ENCODE measurements around the gene KDM4C.
"Not testable (repeated sequence)": the region's sequence is repeated elsewhere in the genome, so short reads cannot be mapped to it uniquely, and the experiment has no call there.

The KDM4C gene

DNA sequence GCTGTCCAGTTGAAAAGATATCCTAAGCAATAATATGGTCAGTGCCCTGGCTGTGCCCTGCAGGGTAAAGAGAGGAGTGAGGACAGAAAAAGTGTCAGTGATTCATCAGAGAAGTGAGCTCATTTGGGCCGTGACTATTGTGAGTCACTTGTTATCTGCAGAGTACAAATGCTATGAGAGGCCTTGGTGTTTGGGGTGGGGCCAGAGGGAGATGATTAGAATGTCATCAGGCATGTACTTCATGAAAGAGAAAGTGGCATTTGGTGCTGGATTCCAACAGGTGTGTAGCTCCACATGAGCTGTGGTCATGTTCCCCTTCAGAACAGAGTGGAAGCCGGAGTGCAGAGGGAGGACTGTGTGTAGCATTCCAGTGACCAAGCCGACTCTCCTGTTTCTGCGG is 174.1 kb downstream of the KDM4C start:
- DNase-seq (ENCODE audit: low spot score): peak; percentile 60

GRCh38 chr9:6936103-6936502 is 178.3 kb downstream of the KDM4C start:
- no peak for DNase-seq (ENCODE audit: low spot score)

DNA sequence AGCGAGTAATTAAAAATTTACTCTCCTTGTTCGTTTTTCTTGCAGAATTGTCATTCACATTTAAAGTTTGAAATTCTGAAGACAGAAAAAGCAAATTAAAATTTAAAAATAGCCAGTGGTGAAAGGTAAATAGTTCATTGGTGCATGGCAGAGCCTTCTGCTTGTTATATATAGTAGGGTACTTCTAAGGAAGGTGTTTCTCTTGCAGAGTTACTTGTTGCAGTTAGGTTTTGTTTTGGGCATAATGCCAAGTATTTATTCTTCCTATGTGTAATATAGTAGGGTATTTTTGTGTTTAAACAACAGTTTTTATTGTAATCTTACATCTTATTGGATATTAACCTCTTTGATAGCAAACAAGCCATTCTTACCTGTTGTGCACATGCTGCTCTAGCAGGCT is 179.4 kb downstream of the KDM4C start:
- DNase-seq (ENCODE audit: low spot score): no peak

DNA sequence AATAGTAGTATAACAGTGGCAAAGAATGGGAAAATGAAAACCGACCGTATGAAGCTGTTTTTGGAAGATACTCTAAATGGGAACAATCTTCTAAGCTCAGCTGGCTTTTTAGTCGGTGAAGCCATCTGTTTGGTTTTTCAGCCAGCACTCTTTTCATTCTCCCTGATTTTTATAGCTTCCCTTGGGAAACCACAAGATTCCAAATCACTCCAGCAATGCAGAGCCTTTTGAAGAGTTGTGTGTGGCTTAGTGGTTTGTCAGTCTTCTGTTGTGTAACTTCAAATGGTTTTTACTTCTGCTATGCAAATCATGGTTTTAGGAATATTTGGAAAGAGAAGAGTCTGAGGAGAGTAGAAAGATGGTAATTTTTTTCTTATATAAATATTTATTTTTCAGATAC is 180.7 kb downstream of the KDM4C start:
- DNase-seq (ENCODE audit: low spot score): no peak

GRCh38 chr9:6938873-6939272 is 181.1 kb downstream of the KDM4C start:
- no peak for DNase-seq (ENCODE audit: low spot score)

- DNase-seq (ENCODE audit: low spot score): no peak
Observed at GRCh38 chr9:6941501-6941900, 183.7 kb downstream of the KDM4C start.

DNA sequence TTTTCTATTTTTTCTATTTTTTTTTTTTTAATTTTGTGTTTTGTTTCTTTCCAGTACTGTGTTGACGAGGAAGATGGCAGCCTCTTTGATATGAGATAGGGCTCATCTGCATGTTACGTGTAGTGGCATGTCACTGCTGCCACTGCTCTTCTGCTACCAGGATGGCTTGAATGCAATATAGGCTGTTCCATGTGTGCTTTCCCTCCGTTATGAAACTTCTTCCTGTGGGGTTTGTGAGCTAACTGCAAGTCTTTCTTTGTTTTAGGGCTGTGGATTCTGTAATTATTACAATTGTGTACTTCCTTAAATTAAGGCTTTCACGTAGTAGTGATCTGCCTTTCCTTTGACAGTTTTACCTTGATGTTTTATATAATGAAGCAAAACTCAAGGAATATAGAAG is 184.6 kb downstream of the KDM4C start:
- DNase-seq (ENCODE audit: low spot score): no peak

GRCh38 chr9:6943293-6943692 is 185.5 kb downstream of the KDM4C start:
- no peak for DNase-seq (ENCODE audit: low spot score)

GRCh38 chr9:6944093-6944551 is 186.3 kb downstream of the KDM4C start:
- DNase-seq (ENCODE audit: low spot score): peak; percentile 73

DNA sequence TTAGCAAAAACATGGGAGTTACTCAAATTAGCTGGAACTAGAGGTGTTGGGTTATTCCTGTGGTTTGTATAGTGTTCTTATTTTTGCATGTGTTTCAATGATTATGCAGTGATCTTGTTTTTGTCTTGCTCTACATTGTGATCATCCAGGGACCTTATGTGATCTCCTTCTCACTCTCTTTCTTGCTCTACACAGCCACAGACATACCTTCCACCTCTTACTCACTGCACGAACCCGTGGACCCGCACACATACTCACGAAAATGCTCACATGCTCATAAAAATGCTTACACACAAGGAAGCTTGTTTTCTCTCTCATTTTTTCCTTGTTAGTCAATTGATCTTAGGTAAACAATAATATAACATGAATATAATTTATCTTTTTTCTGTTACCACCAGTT is 187.1 kb downstream of the KDM4C start:
- DNase-seq (ENCODE audit: low spot score): no peak

- DNase-seq (ENCODE audit: low spot score): no peak
Observed at GRCh38 chr9:6945816-6946215, 188.0 kb downstream of the KDM4C start.

DNA sequence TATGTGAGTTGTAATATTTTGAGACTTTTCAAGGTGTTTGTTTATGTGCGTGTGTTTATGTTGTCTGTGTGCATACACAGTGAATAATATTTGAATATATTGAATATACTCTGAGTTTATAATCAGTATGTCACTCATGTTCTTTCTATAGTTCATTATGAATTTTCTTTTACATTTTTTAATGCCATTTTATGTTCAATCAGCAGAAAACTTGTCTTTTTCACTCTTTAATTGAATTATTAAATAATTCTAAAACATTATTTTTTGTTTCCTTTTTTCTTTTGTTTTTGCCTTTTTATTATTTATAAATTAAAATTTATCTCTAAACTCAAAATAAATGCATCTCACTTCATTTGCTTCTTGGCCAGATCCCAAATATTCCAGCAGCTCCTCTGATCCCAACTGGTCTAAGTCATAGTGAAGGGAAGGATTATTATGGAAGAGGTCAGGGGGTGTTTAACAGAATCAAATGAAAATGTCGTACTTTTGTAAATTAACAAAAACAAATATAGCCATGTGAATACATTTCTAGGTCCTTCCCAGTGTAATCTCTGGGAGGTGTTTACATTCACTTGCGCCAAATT is 188.9 kb downstream of the KDM4C start:
- DNase-seq (ENCODE audit: low spot score): no peak

DNA sequence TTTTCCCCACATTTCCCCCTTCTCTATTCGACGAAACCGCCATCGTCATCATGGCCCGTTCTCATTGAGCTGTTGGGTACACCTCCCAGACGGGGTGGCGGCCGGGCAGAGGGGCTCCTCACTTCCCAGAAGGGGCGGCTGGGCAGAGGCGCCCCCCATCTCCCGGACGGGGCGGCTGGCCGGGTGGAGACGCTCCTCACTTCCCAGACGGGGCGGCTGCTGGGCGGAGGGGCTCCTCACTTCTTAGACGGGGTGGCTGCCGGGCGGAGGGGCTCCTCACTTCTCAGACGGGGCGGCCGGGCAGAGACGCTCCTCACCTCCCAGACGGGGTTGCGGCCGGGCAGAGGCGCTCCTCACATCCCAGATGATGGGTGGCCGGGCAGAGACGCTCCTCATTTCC is 191.1 kb downstream of the KDM4C start:
- not testable (repeated sequence) for DNase-seq (ENCODE audit: low spot score)

GRCh38 chr9:6955251-6955921 is 197.6 kb downstream of the KDM4C start:
- peak; percentile 70 for DNase-seq (ENCODE audit: low spot score)

- no peak for DNase-seq (ENCODE audit: low spot score)
Observed at GRCh38 chr9:6956879-6957278, 199.1 kb downstream of the KDM4C start.

DNA sequence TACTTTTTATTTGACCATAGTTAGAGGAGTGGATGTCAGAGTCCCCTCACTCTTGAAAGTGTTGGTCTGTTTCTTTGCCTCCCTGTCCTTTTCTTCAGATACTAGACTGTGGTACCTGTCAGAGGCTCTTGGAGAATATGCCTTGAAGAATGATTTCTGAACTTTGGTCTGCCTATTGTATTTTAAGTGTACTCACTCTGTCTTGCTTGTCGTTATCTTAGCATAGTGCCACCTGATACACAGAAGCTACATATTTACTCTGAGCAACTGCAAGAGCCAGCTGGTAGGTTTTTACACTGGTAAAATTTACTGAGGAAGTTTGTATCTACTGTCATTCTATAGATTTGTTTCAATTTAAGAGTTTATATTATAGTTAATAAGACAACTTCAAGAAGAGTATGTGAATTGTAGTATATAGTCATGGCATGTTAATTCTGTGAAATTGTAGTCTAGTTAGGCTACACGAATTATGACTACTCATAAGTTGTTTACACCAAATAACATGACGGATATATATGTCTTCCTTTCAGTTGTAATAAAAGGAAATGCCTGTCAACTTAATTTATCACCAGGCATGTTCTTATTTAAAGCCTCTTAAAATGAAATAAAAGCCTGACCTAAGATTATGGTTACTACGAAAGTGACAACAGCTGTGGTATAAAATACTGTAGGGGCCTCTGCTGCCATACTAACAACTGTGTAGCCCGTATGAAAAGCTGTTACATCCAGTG is 201.7 kb downstream of the KDM4C start:
- DNase-seq (ENCODE audit: low spot score): peak; percentile 40

DNA sequence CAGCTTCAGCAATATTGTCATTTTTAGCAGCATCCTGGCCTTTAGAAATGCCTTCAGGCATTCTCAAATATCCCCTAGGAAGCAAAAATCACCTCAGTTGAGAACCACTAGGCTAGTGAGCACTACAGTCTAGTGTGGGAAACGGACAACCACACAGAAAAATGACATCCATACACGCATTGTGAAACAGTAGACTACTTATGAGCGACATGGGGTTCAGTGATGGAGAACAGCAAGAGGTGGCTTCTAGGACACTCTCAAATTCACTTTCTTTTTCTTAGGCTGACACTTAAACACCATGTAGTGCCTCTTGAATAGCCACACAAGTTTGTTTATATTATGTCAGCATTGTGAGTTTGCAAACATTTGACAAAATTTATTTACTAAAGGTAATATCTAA is 203.0 kb downstream of the KDM4C start:
- DNase-seq (ENCODE audit: low spot score): no peak

DNA sequence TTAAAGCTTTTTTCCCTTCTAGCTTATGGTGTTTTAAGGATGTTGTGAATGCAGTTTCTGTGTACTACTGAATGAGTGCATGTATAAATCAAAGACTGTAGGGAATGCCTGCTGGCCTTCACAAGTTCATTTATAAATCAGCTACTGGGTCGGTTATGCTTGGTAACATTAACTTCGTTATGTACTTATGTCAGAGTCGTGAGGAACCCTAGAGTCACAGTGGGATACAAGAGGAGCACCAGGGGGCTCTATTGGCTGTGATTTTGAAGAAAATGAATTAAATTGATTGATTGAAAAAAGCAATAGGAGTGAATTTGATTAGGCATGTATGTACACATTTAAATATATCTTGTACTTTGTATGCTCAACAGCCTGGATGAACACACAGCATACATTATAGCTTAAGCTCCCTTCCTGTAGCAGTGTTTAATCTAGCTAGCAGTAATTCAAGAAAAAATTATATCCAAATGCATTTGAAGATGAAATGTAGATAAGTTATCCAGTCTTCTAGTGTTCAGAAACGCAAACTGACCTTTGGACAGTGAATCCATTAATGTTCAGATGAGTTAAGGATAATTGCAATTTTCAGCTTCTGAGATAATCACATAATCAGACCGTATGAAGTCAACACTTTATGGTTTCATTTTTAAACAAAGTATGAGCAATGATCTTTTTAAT is 204.2 kb downstream of the KDM4C start:
- no peak for DNase-seq (ENCODE audit: low spot score)

DNA sequence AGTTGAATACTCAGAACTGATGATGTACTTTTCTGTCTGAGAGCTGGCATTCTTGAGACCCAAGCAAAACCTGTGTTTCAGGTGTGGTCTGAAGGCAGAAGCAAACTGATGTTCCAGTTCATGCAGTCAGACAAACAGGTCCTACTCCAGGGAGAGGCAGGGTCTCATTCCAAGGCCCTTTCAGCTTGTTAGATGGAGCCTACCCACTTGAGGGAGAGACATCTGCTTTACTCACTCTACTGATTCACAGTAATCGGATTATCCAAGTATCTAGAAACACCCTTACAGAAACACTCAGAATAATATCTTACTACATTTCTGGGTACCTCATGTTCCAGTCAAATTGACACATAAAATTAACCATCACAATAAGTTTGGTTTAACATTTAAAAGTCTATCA is 207.8 kb downstream of the KDM4C start:
- DNase-seq (ENCODE audit: low spot score): no peak

GRCh38 chr9:6968271-6968670 is 210.5 kb downstream of the KDM4C start:
- DNase-seq (ENCODE audit: low spot score): no peak

GRCh38 chr9:6969805-6970204 is 212.0 kb downstream of the KDM4C start:
- DNase-seq (ENCODE audit: low spot score): no peak

GRCh38 chr9:6973089-6973488 is 215.3 kb downstream of the KDM4C start:
- DNase-seq (ENCODE audit: low spot score): no peak

- DNase-seq (ENCODE audit: low spot score): no peak
Observed at GRCh38 chr9:6973762-6974161, 216.0 kb downstream of the KDM4C start.

All from kidney capillary endothelial cell (primary cell).